ENCODE results near the gene CPN2. TPM values are rescaled to one million over a fixed set of nuclear protein-coding genes. Genes with fewer than 3 reads are reported as not detected.

CPN2 gene
- total and polyA plus RNA-seq, 2 experiments from 2014 or later: 0.10 to 0.14 TPM

- TF ChIP-seq ZNF462 (CRISPR knock-in tag; IDR thresholded peaks at IDR 0.05) (no peak), CREB1 (CRISPR knock-in tag; IDR thresholded peaks at IDR 0.05; ENCODE audit: low read depth) (no peak), EZH2 (IDR thresholded peaks at IDR 0.05; ENCODE audit: low read depth, unreplicated experiment) (no peak), STAT1 (IDR thresholded peaks at IDR 0.05; ENCODE audit: unreplicated experiment) (no peak), EZH2phosphoT487 (IDR thresholded peaks at IDR 0.05; ENCODE audit: unreplicated experiment) (no peak), ZNF331 (CRISPR knock-in tag; IDR thresholded peaks at IDR 0.05; ENCODE audit: low read depth) (no peak), NANOG (IDR thresholded peaks at IDR 0.05; ENCODE audit: borderline replicate concordance) (no peak), ZNF114 (CRISPR knock-in tag; IDR thresholded peaks at IDR 0.05) (no peak)
Observed at GRCh38 chr3:194355379-194355778, 4.3 kb upstream of the CPN2 start (continued).

- Mint-ChIP-seq H3K27me3 (ENCODE audit: insufficient read depth, low read depth, poor library complexity) (no peaks in the 10 kb centered on the region), H3K36me3 (ENCODE audit: low read depth) (no peaks in the 10 kb centered on the region)
- TF ChIP-seq CTCF (conservative IDR thresholded peaks at IDR 0.05; ENCODE audit: low read depth in 2 of 2): no peak
- no peak for TF ChIP-seq POLR2AphosphoS5 (IDR thresholded peaks at IDR 0.05; ENCODE audit: low read depth)
- TF ChIP-seq ZNF331 (CRISPR knock-in tag; IDR thresholded peaks at IDR 0.05; ENCODE audit: low read depth): no peak
- no peak for TF ChIP-seq REST (IDR thresholded peaks at IDR 0.05; ENCODE audit: unreplicated experiment)
Observed at GRCh38 chr3:194354315-194354714, 3.2 kb upstream of the CPN2 start.

More at GRCh38 chr3:194354315-194354714, 3.2 kb upstream of the CPN2 start:
- H3K4me1 ChIP-seq (ENCODE audit: insufficient read depth): no peaks in the 10 kb centered on the region
- DNase-seq (ENCODE audit: low spot score) (no peak), ATAC-seq (no peak)
- no peaks in the 10 kb centered on the region for H4K20me1 ChIP-seq (replicated peaks; ENCODE audit: insufficient read depth)
- no peak overlapping the region for H3K4me3 ChIP-seq
- Mint-ChIP-seq H3K4me3 (no peak overlapping the region), H3K4me1 (peaks cover 4% of the 10 kb centered on the region; the same call in 1 of the 3 replicates), H3K9me3 (no peaks in the 10 kb centered on the region), H3K27ac (no peak overlapping the region)
- no peaks in the 10 kb centered on the region for H3K79me2 ChIP-seq (replicated peaks; ENCODE audit: insufficient read depth)
- H3F3A ChIP-seq (replicated peaks; ENCODE audit: low read depth): no peaks in the 10 kb centered on the region
- no peak overlapping the region for H3K4me2 ChIP-seq
- H3K36me3 ChIP-seq (ENCODE audit: insufficient read depth): no peaks in the 10 kb centered on the region
- H3K27me3 ChIP-seq (ENCODE audit: insufficient read depth): no peaks in the 10 kb centered on the region
- H3K9me2 ChIP-seq (ENCODE audit: insufficient read depth): 0 out of 2 replicates have a peak, but pooled peaks cover 4% of the 10 kb centered on the region
- no peak overlapping the region for H3K27ac ChIP-seq (ENCODE audit: low read depth)
- H2AFZ ChIP-seq: no peak overlapping the region

Data from GM23338 (cell line).